HEK293 (cell line): ENCODE results near the gene COL11A2.

Experiments used
- CTCF ChIA-PET: fragments of 350-600 bp; formaldehyde crosslinking; extraction: SDS; loops from one replicate; lab custom pipeline; 2021; ENCODE audit warnings: antibody characterized with exemption; lab: Yijun Ruan, JAX
- POLR2A ChIA-PET: fragments of 300-600 bp; formaldehyde crosslinking; extraction: SDS; loops from one replicate; lab custom pipeline; 2020; ENCODE audit warnings: antibody characterized with exemption, inconsistent platforms; lab: Yijun Ruan, JAX
- H3K27ac ChIP-seq: fragments of 200-500 bp; sonication (Bioruptor generic); 2 replicates; pipeline ENCODE4 v1.5.1; 2014; ENCODE audit warnings: low read depth, low read length, control low read depth, inconsistent platforms; ENCODE audit errors: extremely low read depth
- H3K36me3 ChIP-seq, 2 experiments: fragments of 200-500 bp in 1 of 2; sonication (Bioruptor generic) in 1 of 2; 1 replicate in 1 of 2; 2 replicates in 1 of 2; pipeline ENCODE4 v1.5.1; 2014 to 2017; ENCODE audit warnings: inconsistent platforms in 2 of 2, low read length in 2 of 2; ENCODE audit not compliant: control insufficient read depth in 2 of 2, insufficient read depth in 1 of 2
- H3K4me1 ChIP-seq: fragments of 200-500 bp; sonication (Bioruptor generic); 2 replicates; pipeline ENCODE4 v1.5.1; 2014; ENCODE audit warnings: mild to moderate bottlenecking, low read length, inconsistent platforms; ENCODE audit not compliant: control insufficient read depth, insufficient read depth
- H3K4me3 ChIP-seq: 2 replicates; pipeline ENCODE4 v1.5.1; 2011; ENCODE audit warnings: low read depth, mild to moderate bottlenecking, control low read depth, low read length, moderate library complexity
- H3K9me3 ChIP-seq: fragments of 200-500 bp; sonication (Bioruptor generic); 2 replicates; pipeline ENCODE4 v1.5.1; 2014; ENCODE audit warnings: low read depth, low read length, inconsistent platforms; ENCODE audit not compliant: control insufficient read depth, insufficient read depth
- BCL11B ChIP-seq: fragments of 450-650 bp; formaldehyde crosslinking; IDR thresholded peaks from 2 replicates; pipeline ENCODE4 v1.5.1; 2016; ENCODE audit warnings: low read depth, missing biosample characterization, missing genetic modification characterization
- EGR2 ChIP-seq: fragments of 450-650 bp; formaldehyde crosslinking; IDR thresholded peaks from 2 replicates; pipeline ENCODE4 v1.5.1; 2016; ENCODE audit warnings: low read depth, missing biosample characterization, missing genetic modification characterization
- HOXD13 ChIP-seq: sonication (generic); formaldehyde crosslinking; IDR thresholded peaks from 2 replicates; pipeline ENCODE4 v1.8.0; 2022; ENCODE audit warnings: missing genetic modification reagents, borderline replicate concordance
- RBAK ChIP-seq: fragments of 450-650 bp; formaldehyde crosslinking; IDR thresholded peaks from 2 replicates; pipeline ENCODE4 v1.5.1; 2016; ENCODE audit warnings: missing biosample characterization, missing genetic modification characterization
- ZBTB10 ChIP-seq: fragments of 450-650 bp; formaldehyde crosslinking; IDR thresholded peaks from 2 replicates; pipeline ENCODE4 v1.5.1; 2016; ENCODE audit warnings: missing biosample characterization, missing genetic modification characterization
- ZBTB17 ChIP-seq: fragments of 450-650 bp; formaldehyde crosslinking; IDR thresholded peaks from 2 replicates; pipeline ENCODE4 v1.5.1; 2016; ENCODE audit warnings: missing biosample characterization, missing genetic modification characterization
- ZFHX2 ChIP-seq: fragments of 450-650 bp; formaldehyde crosslinking; conservative IDR thresholded peaks from 2 replicates; pipeline ENCODE4 v1.5.1; 2016; ENCODE audit warnings: missing biosample characterization, missing genetic modification characterization
- ZNF174 ChIP-seq: fragments of 450-650 bp; formaldehyde crosslinking; IDR thresholded peaks from 2 replicates; pipeline ENCODE4 v1.5.0; 2017; ENCODE audit warnings: missing biosample characterization, mild to moderate bottlenecking, missing genetic modification characterization
- ZNF214 ChIP-seq: fragments of 450-650 bp; formaldehyde crosslinking; IDR thresholded peaks from 2 replicates; pipeline ENCODE4 v1.5.1; 2017; ENCODE audit warnings: missing biosample characterization, mild to moderate bottlenecking, missing genetic modification characterization, borderline replicate concordance
- ZNF239 ChIP-seq: fragments of 450-650 bp; formaldehyde crosslinking; IDR thresholded peaks from 2 replicates; pipeline ENCODE4 v1.5.1; 2016; ENCODE audit warnings: missing biosample characterization, missing genetic modification characterization
- ZNF501 ChIP-seq: fragments of 450-650 bp; formaldehyde crosslinking; IDR thresholded peaks from 2 replicates; pipeline ENCODE4 v1.5.1; 2016; ENCODE audit warnings: missing biosample characterization, missing genetic modification characterization
- ZNF530 ChIP-seq: fragments of 450-650 bp; formaldehyde crosslinking; IDR thresholded peaks from 2 replicates; pipeline ENCODE4 v1.5.1; 2016; ENCODE audit warnings: low read depth, missing biosample characterization, missing genetic modification characterization
- ZNF585B ChIP-seq: fragments of 450-650 bp; formaldehyde crosslinking; IDR thresholded peaks from 2 replicates; pipeline ENCODE4 v1.5.1; 2016; ENCODE audit warnings: missing biosample characterization, missing genetic modification characterization
- ZNF621 ChIP-seq: fragments of 450-650 bp; formaldehyde crosslinking; IDR thresholded peaks from 2 replicates; pipeline ENCODE4 v1.5.1; 2017; ENCODE audit warnings: missing biosample characterization, missing genetic modification characterization
- ZNF792 ChIP-seq: fragments of 450-650 bp; formaldehyde crosslinking; IDR thresholded peaks from 2 replicates; pipeline ENCODE4 v1.5.1; 2016; ENCODE audit warnings: missing biosample characterization, missing genetic modification characterization
- TF ChIP-seq, protein P1 (sequence below): fragments of 450-650 bp; formaldehyde crosslinking; IDR thresholded peaks from 2 replicates; pipeline ENCODE4 v1.5.1; 2017; ENCODE audit warnings: missing biosample characterization, missing genetic modification characterization

COL11A2 gene

DNA sequence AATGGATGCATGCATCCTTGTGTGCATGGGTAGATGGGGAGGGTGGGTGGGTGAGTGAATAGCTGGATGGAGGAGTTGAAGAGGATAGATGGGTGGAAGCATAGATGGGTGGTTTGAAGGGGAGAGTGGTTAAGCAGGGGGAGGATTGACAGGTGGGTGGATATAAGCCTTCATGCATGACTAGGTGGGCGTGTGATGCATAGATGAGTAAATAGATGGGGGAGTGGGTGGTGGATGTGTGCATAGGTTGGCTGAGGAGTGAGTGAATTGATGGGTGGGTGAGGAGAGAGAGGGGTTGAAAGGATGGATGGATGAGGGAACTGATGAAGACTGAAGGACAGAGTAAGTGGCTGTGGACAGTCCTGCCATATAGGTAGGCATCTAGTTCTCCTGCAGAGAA lies 4.5 kb downstream of the COL11A2 start:
- peak; percentile 100 for TF ChIP-seq ZFHX2 (tag by site-specific recombination)
- no peak for TF ChIP-seq ZNF214
- 0 out of 2 replicates have a peak, but pooled peaks have one; percentile 27 for TF ChIP-seq ZBTB17
- TF ChIP-seq EGR2 (tag by site-specific recombination): peak; percentile 100
- TF ChIP-seq, all 188 proteins: peak for 3
- ChIA-PET CTCF (interaction anchor here (2.1 kb wide), 1 partner anchor 10 kb away, joined by 9 read pairs; no protein-coding TSS in a partner anchor), POLR2A (no interaction called here)
- no peak overlapping the region for H3K27ac ChIP-seq
- H3K9me3 ChIP-seq: no peaks in the 10 kb centered on the region
- H3K4me1 ChIP-seq: peaks cover under 1% of the 10 kb centered on the region; the same call in 1 of the 2 replicates
- no peak overlapping the region for H3K4me3 ChIP-seq
- no peaks in the 10 kb centered on the region for H3K36me3 ChIP-seq

GRCh38 chr6:33185654-33186187 lies 6.5 kb downstream of the COL11A2 start:
- no peaks in the 10 kb centered on the region for H3K9me3 ChIP-seq
- POLR2A ChIA-PET: no interaction called here
- H3K4me1 ChIP-seq: no peaks in the 10 kb centered on the region
- no peaks in the 10 kb centered on the region for H3K36me3 ChIP-seq
- H3K4me3 ChIP-seq: no peak overlapping the region
- H3K27ac ChIP-seq: no peak overlapping the region
- TF ChIP-seq HOXD13 (CRISPR knock-in tag): no peak
- TF ChIP-seq EGR2 (tag by site-specific recombination): peak; percentile 96
- TF ChIP-seq ZNF621: no peak
- peak; percentile 78 for TF ChIP-seq ZFHX2 (tag by site-specific recombination)
- TF ChIP-seq, all 188 proteins: peak for 2
- CTCF ChIA-PET: interaction anchor here (0.8 to 2.1 kb wide), 3 partner anchors 12 to 170 kb away, joined by 3 to 9 read pairs (median 4); no protein-coding TSS in a partner anchor

DNA sequence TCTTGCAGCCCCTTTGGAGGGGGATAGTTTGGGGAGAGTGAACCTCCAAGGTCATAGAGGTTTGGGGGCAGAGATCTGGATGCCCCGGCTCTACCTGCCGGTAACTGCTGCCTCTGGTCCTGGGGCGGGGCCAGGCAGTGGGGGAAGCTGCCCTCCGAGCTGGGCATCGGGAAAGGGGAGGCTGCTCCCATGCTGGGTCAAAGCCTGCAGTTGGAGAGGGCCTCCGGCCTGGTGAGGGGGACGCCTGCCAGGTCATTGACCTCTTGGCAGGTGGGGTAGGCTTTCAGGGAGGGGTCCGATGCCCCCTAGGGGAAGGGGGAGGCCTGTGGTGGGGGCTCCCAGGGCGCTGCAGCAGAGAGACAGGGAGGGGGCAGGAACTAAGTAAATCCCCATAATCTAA lies 7.1 kb downstream of the COL11A2 start:
- no peak overlapping the region for H3K27ac ChIP-seq
- POLR2A ChIA-PET: no interaction called here
- no peaks in the 10 kb centered on the region for H3K9me3 ChIP-seq
- TF ChIP-seq ZNF792 (tag by site-specific recombination) (no peak), BCL11B (no peak), ZNF501 (tag by site-specific recombination) (no peak), ZNF239 (tag by site-specific recombination) (no peak), ZBTB10 (tag by site-specific recombination) (no peak), ZNF585B (tag by site-specific recombination) (no peak), ZNF174 (tag by site-specific recombination) (no peak), ZNF530 (tag by site-specific recombination) (no peak), RBAK (tag by site-specific recombination) (no peak)
- TF ChIP-seq, protein P1, sequence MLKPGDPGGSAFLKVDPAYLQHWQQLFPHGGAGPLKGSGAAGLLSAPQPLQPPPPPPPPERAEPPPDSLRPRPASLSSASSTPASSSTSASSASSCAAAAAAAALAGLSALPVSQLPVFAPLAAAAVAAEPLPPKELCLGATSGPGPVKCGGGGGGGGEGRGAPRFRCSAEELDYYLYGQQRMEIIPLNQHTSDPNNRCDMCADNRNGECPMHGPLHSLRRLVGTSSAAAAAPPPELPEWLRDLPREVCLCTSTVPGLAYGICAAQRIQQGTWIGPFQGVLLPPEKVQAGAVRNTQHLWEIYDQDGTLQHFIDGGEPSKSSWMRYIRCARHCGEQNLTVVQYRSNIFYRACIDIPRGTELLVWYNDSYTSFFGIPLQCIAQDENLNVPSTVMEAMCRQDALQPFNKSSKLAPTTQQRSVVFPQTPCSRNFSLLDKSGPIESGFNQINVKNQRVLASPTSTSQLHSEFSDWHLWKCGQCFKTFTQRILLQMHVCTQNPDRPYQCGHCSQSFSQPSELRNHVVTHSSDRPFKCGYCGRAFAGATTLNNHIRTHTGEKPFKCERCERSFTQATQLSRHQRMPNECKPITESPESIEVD (tag by site-specific recombination): no peak
- no peak overlapping the region for H3K4me3 ChIP-seq
- H3K4me1 ChIP-seq: no peaks in the 10 kb centered on the region
- CTCF ChIA-PET: no interaction called here
- H3K36me3 ChIP-seq: no peaks in the 10 kb centered on the region
